HT1080 (cell line): ENCODE results near the gene ANKRD63. TPM values are rescaled to one million over a fixed set of nuclear protein-coding genes. Genes with fewer than 3 reads are reported as not detected.

Experiments used
- DNase-seq: peaks from one replicate; pipeline ENCODE4 v3.0.0-alpha.2; 2015; ENCODE audit warnings: low read depth
- total RNA-seq: library from RNA; depleted of rRNA; stranded (reverse); fragments of >200 nt; shearing (Covaris generic); gene quantifications from 2 replicates; pipeline ENCODE4 v1.2.3, GENCODE V29; 2014

ANKRD63 gene
- total RNA-seq, 1 experiment from 2014 or later = not detected

DNA sequence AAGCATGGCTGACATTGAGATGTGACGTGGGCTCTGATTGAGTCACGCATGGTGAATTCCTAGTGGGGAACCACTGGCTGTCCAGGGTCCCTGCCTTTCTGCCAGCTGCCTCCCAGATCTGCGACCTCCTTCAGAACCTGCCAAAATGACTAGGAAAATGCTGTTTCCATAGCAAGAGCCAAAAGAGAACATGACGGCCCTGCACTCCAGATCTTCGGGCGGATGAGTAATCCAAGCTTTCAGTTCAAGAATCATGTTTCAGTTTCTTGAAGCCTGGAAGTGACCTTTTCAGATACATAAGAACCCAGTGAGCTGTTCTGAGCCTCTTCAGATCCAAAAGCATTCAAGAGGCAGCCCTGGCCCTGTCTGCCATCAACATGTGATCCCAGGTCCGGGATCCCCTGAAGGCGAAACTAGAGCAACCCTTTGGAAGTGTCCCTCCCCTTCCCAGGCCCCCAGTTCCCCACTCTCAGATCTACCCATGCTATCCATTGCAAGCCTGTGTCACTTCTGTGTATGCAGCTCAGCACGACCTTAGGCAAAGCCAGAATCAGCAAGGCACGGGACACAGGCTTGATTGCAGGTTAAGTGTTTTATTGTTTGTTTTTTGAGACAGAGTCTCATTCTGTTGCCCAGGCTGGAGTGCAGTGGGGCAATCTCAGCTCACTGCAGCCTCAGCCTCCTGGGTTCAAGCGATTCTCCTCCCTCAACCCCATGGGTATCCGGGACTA is 19.7 kb downstream of the ANKRD63 start:
- DNase-seq = peak; percentile 55

DNA sequence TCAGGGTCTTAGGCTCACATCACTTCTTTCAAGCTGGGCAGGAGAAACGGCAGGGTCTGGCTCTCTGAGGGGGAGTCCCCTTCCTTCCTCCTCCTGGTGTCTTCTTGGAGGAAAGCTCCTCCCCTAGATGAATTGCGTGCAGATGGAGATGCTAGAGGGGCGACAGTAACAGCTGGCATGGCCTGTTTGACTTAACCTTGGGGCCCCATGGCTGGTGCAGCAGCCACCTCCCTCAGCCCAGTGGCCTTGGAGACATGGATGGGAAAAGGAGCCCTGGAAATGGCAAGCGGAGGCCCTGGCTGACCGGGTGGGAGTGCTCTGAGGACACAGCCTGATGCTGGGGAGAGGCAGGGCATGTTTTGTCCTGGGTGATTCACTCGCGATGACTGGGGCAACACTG is 23.8 kb downstream of the ANKRD63 start:
- no peak for DNase-seq

DNA sequence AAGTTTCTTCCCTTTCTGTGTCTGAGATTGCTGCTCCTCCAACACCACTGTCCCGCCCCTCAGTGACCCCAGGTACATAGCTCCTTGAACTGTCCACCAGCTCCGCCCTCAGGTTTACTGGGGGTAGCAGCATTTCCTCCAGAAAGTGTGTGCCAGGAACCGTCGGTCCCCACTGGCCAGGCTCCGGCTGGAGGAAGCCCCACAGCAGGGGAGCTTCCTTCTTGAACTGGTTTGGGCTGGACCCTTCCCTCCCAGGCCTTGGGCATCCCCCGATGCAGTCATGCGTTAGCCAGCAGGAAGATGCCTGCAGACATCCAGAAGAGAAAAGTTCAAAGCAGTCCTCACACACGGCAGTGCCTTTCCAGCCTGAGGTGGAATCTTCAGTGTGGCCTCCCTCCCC is 24.3 kb downstream of the ANKRD63 start:
- DNase-seq = peak; percentile 55

DNA sequence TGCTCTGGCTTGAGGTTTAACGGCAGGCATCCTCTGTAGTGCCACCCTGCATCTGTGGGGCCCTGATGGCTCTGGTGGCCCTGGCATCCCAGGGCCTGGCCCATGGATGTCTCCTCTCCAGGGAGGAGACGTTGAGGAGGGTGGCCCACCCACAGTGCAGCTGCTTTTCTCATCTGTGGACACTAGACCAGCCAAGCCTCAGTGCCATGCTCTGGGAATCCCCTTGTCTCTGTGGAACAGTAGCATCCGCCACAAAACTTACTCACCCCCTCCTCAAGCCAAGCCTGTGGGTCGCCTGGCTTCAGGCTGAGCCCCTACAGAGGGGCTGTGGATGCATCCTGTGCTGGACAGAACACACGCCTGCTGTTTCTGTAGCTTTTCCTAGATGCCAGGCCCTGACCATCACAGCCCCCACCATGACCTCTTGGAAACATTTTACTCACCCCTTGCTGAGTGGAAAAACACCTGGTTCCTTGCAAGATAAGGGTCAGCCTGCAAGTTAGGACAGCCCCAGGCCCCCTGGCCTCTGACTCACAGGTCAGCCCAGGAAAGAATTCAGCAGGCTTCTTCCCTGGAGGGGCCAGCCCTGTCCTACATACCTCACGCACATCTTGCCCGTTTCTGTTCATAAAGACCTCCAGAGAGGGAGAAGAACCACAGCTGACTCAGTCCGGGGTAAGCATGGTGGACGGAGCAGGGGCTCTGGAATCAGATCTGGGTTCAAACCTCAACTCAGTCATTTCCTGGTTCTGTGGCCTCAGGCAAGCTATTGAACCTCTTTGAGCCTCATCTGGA is 25.0 kb downstream of the ANKRD63 start:
- peak; percentile 47 for DNase-seq

DNA sequence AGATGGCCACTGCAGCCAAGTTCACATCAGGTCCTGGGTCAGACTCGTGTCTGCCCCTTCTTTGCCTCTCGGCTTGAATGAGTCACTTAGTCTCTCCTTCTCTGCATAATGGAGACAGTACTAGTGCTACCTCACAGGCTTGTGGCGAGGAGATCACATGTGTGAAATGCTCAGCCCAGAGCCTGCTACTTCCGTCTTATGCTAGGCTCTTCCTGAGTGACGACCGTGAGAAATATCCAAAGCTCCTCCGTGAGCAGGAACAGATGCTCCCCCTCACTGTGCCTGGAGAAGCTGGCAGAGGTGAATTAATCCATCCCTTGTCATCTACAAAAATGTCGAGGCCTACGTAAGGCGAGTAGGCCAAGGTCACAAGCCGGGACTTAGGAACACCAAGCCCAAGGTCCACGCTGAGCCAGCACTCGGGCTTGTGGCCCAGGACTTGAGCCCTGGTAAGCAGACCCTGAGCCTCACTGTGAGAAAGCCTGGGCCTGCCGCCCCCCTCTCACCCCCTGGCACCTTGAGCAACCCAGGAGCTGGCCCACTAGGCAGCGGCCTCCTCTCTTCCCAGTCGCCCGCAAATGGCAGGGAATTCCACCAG is 26.1 kb downstream of the ANKRD63 start:
- DNase-seq = peak; percentile 55

DNA sequence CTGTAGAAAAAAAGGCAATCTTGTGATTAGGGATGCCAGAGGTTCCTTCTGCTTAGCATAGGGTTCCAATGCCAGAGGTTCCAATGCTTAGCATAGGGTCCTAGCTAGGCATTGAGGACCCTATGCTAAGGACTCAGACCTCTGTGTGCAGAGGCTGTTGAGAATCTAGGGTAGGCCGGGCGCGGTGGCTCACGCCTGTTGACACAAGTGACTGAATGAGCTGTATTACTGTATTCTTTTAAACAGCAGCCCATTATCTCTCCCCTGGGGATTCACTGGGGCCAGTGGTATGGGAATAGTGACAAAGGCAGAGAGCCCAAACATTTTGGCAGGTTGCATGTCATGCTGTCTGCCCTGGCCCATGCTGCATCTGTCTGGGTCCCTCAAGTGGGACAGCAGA is 27.8 kb downstream of the ANKRD63 start:
- no peak for DNase-seq

DNA sequence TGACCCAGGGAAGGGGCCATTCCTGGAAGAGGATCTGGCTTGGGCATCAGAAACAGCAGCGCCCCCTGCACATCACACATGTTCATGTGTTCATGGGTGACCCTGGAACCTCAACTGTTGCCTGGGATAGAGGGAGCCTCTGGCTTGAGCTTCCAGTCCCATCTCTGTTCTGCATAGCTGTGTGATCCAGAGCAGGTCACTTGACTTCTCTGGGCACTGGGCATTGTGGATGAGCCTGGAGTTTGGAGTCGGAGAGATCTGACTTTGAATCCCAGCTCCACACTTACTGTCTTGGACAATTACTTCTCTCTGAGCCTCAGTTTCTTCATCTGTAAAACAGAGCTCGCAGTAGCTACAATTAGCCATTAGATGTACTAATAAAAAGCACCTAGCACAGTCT is 28.4 kb downstream of the ANKRD63 start:
- no peak for DNase-seq

DNA sequence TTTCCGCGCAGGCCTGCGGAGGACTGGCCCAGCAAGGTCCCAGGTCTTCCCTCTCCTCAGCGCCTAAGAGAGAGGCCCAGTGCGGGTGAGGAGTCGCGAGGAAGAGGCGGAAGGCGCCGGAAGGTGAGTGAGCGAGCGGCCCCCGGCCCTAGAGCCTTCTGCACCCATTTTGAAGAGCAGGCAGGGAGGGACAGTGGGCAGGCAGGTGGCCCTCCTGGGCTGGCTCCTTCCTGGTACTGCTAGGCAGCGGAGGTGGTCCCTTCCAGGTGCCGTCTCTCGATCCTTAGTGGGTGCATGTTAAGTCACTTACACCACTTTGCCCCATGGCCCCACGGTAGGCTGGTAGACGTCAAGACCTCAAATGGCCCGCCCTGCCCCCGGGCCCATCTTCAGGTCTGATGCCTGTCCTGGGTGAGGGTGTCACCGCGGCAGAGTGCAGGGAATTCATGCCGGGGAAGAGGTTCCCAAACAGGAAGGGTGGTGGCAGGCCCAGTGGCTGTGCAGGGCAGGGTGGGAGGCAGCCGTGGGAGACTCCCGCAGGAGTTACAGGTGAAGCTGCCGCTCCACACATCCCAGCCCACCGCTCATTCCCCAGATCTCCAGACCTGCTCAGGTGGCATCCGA is 29.6 kb downstream of the ANKRD63 start:
- no peak for DNase-seq

DNA sequence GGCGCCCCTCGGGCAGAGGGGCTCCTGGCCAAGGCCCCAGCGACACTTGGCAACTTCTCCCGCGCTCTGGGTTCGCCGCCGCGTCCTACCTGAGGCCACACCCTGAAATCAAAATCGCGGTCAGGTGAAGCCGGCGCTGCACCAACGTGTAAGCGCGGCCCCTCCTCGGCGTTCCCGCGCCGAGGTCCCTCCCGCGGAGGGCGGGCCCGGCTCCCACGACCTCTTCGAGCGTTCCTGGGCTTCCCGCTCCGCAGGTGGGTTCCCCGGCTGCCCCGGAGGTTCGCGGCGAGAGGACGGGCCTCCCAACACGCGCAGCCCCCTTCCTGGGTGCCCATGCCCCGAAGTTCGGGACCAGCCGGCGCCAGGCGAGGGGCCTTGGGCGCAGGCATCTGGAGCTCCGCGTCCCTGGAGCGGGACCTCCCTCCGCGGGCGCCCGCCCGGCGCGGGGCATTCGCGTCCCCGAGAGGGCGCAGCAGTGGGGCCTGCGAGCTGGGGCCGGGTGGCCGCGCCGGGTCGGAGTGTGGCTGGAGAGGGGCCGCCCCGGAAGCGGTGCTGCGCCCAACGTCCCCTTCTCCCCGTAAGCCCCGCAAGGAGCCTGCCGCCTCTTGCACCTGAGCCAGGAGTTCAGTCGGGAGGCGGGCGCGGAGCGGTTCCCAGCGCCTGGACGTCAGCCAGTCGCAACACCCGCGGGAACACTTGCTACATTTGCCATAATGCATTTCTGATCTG is 30.3 kb downstream of the ANKRD63 start:
- no peak for DNase-seq

DNA sequence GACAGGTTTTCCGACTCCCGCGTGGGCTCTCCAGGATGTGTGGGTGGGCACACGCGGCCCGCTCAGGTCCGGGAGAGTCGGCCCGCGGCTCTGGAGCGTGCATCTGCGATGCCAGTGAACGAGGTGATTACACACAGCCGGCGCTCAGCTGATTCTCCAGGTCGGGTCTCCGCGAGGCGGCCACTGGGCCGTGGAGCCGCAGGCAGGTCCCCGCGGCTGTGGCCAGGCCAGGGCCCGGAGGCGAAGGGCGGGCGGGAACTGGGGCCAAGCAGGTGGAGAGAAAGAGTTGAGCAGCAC is 30.8 kb downstream of the ANKRD63 start:
- DNase-seq = no peak

DNA sequence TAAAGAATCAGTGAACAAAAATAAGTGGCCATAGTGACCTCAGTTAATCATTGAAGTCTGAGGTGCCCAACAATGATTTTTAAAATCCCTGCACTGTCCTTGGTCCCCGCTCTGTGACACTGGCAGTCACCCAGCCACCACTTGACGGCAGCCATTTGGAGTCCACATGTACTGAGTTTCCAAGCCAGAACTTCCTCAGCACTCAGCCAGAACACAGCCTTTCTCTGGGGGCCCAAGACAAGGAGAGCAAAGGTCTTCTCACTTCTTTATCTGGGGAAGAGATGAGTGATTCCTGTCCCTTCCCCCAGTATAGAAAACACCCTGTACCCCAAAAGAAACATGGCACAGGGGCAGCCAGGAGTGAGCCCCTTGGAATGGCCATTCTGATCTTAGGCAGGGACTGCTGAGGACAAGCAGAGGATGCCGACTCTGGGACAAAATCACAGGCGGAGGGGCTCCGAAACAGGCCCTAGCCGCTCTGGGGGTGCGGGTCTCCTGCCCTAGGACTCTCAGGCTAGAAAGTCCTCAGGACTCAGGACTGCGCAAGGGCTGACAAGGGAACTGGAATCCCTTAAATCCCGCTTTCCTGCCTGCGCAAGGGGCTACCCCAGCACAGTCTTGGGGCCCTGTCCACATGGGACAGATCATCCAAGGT is 31.3 kb downstream of the ANKRD63 start:
- DNase-seq = no peak

DNA sequence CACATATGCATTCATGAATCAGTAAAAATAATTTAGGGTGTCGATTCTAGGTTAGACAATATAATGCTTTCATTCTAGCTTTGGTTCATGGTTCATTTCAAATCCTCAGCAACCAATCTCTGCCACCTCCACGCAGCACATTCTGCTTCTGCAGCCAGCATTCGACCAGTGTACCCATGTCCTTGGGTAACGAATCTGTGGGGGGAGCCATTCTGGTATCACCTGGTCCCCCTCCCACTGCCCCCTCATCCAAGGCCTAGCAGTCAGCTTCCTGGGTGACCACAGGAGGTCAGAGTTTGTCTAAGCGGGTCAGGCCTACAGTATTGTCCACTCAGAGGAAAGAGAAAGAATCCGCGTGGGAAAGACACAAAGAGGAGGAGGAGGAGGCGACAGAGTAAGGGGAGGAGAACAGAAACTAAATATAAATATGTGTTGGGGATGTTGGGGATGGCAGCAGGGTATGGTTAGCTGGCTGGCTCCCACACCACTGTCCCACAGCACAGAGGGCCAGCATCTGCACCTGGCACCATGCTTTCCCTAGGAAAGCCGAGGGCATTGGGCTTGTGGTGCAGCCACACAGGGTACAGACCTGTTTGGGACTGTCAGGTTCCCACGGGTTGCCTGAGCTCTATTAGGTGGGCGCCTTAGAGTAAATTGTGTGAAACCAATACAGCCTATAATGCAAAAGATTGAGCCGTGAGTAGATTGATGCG is 31.9 kb downstream of the ANKRD63 start:
- no peak for DNase-seq

DNA sequence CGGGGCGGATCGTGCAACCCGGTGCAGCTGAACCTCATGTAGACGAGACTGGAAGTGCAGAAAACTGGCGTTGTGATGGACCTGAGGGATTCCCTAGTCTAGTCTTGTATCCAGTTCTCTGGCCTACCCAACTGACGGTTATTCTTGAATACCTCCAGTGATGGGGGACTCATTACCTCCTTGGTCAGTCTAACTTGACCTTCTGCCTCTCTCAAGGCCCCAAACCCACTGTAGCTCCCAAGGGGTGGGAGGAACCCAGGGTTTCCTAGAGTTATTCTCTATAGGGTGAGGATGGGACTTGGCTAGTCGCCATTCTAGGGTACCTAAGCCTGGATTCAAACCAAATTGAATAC is 32.6 kb downstream of the ANKRD63 start:
- no peak for DNase-seq

DNA sequence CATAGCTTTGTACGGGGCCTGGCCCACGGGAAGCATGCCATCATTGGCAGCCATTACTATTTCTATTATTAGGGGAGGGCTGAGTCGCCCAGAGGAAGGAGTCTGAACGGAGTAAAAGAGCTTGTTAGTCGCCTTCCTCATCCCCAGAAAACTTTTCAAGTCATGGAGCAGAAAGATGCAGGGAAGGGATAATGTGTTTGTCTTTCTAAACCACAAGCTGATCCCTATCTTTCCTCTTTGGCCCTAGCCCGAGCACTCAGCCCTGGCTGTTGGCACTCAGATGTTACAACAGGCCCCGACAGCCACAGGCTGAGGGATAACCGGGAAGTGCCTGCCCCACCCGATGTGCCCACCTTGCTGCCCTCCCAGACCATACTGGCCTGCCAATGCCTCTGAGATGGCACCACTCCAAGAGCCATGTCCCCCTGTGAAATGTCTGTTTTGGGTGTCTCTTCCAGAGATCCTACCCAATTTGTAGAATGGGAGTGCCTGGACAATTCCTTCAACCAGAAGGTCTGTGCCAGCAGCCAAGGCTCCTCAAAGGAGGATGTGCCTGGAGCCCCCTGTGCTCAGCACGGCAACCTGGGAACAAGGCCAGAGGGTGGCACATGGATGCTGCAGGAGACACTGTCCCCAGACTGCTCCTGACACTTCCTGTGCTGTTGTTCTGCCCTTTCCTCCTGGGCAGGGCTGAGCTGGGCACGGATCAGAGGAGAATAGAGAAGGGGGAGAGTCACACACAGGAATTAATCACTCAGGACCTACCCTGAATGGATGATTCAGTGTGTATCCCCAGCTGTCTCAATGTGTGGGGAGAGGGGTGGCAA is 33.2 kb downstream of the ANKRD63 start:
- peak; percentile 48 for DNase-seq

DNA sequence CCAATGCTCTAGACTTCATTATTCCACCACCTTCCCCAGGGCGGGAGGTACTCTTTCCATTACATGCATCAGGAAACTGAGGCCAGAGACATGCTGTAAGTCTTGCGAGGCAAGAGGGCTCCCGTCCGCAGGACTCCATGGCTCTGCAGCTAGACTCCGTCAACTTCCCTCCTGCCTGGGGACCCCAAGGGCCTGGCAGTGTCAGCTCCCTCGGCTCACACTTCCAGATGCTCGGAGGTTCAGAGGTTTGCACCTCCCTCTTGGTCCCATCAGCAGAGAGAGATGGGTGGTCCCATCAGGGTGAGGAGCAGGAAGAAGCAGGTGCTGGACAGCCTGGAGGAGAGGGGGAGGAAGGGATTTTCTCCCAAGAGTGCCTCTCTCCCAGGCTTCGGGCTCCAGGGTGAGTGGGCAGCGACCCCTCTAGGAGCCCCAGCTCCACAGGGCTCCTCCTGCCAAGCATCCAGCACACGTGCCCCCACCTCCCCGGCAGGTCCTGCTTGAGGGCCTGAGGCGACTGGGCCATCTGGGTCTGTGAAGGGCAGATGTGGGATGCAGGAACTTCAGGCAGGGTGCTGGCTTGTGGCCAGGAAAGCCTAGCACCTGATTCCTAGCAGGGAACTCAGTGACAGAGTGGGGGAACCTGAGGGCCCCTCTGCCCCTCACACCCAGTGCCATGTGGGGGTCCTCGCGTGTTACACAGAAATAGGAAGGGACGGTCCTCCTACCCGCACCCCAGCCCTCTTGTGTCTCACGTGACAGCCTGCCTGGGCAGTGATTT is 34.7 kb downstream of the ANKRD63 start:
- DNase-seq = no peak

DNA sequence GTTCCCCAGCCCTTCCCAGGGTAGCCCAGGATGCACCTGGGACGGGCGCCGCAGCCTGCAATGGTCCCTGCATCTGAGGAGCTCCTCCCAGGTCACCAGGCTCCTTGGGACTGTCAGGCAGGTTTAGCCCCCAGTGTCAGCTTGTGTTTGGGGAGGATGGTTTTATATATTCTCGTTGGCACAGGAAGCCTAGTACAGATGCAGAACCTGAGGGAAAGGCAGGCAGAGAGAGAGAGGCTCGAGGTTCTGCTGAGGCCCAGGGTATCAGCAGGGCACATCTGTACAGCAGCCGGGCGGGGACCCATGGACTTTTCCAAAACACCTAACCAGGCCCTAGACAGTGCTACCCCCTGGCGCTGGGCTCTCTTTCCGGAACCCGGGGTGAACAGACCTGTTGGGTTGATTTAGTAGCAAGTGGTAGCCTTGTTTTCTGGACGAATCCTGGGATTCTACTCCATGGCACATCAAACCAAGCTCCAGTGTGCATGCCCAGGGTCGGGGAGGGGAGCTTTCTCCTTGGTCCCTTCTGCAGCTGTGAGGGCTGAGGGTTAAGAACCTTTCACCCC is 35.4 kb downstream of the ANKRD63 start:
- DNase-seq = no peak

DNA sequence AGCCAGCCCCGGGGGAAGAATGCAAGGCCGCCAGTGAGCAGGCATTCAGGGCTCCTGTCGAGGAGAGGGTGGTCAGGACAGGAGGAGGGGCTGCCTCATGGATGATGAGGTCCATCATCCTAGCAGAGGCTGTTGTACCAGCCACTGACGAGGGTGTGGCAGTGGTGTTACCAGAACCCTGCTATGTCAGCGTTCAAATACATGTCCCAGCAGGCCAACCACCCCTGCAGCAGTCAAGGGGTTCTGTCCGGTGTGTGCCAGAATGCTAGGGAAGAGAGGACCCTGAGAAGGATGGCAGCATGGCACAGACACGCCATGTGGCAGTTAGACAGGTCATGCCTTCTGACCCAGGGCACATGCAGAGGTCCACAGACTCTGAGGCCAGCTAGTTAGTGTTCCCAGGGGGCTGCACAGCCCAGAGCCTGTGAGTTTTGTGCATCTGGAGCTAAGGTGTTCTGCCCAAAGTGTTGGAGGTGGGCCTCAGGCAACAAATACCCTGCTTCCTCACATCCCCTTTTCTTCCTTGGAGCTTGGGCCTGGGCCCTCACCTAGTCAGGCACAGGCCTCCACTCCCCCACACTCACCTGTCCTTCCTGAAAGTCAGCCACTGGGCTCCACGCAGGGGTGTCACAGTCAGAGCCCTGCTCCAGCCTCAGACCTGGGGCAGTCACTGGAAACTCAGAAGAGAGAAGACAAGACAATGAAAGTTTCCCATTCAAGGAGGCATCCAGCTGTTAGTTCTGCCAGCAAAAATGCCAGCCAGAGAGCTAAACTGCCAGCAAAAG is 36.2 kb downstream of the ANKRD63 start:
- DNase-seq = no peak
